Stimulated activated CD4-positive, alpha-beta T cell treated with anti-CD3 and anti-CD28 coated beads, Interleukin-2, amount 100 ng/mL, for 24 hours (primary cell): ENCODE results near the gene FHOD1.

Experiments used
- DNase-seq, 2 donors: peaks; one replicate each; pipeline ENCODE4 v3.0.0-alpha.2; 2020

Gene FHOD1

GRCh38 chr16:67188323-67188722, 59.0 kb downstream of the FHOD1 start:
- DNase-seq = no peak

GRCh38 chr16:67187175-67187890, 59.9 kb downstream of the FHOD1 start:
- no peak for DNase-seq

- no peak for DNase-seq
Observed at GRCh38 chr16:67186550-67186950, 60.7 kb downstream of the FHOD1 start.

- DNase-seq = no peak
Observed at GRCh38 chr16:67185651-67186134, 61.6 kb downstream of the FHOD1 start.

- peak; percentile 90 for DNase-seq
Observed at GRCh38 chr16:67184995-67185650, 62.2 kb downstream of the FHOD1 start.

GRCh38 chr16:67184453-67184994, 62.8 kb downstream of the FHOD1 start:
- DNase-seq = peak in 1 of 2 donors; percentile 57

- DNase-seq = peak; percentile 93 to 95
Observed at GRCh38 chr16:67183627-67184452, 63.4 kb downstream of the FHOD1 start, which contains the start of gene MATCAP1. TSS of gene MATCAP1 (minus strand) at chr16:67183963. CDS start at chr16:67180610, 3,353 bp downstream.

GRCh38 chr16:67183284-67183626, 64.0 kb downstream of the FHOD1 start:
- no peak for DNase-seq

- no peak for DNase-seq
Observed at GRCh38 chr16:67182288-67182687, 65.0 kb downstream of the FHOD1 start.

- no peak for DNase-seq
Observed at GRCh38 chr16:67181346-67181745, 65.9 kb downstream of the FHOD1 start.

GRCh38 chr16:67180166-67180565, 67.1 kb downstream of the FHOD1 start:
- DNase-seq = no peak

- no peak for DNase-seq
Observed at GRCh38 chr16:67179421-67180080, 67.7 kb downstream of the FHOD1 start.
